ENCODE results near the gene ODAD4. TPM values are rescaled to one million over a fixed set of nuclear protein-coding genes. Genes with fewer than 3 reads are reported as not detected.
A peak's percentile ranks its signal among the peaks of the same experiment; 100 is the strongest.
"Not testable (repeated sequence)": the region's sequence is repeated elsewhere in the genome, so short reads cannot be mapped to it uniquely, and the experiment has no call there.

The ODAD4 gene
- total RNA-seq, 1 experiment from 2014 or later, result 0.28 TPM

GRCh38 chr17:42005166-42005565, 74.7 kb downstream of the ODAD4 start:
- Histone ChIP-seq H3K4me3 (ENCODE audit: insufficient read depth, low read depth, low read length) (no peak overlapping the region), H3K27me3 (ENCODE audit: control insufficient read depth, insufficient read depth, low read length) (no peaks in the 10 kb centered on the region), H3K36me3 (replicated peaks; ENCODE audit: control insufficient read depth, insufficient read depth, low read length) (peaks cover 20% of the 10 kb centered on the region)
- DNase-seq, result no peak

GRCh38 chr17:42009170-42009569, 78.8 kb downstream of the ODAD4 start:
- DNase-seq, result no peak
- H3K27me3 ChIP-seq (ENCODE audit: control insufficient read depth, insufficient read depth, low read length), result no peaks in the 10 kb centered on the region
- no peak overlapping the region for H3K4me3 ChIP-seq (ENCODE audit: insufficient read depth, low read depth, low read length)
- H3K36me3 ChIP-seq (replicated peaks; ENCODE audit: control insufficient read depth, insufficient read depth, low read length), result peaks cover 1% of the 10 kb centered on the region; the same call in 1 of the 2 replicates

GRCh38 chr17:42010266-42010680, 79.9 kb downstream of the ODAD4 start:
- not testable (repeated sequence) for DNase-seq; H3K36me3 ChIP-seq (replicated peaks; ENCODE audit: control insufficient read depth, insufficient read depth, low read length); H3K27me3 ChIP-seq (ENCODE audit: control insufficient read depth, insufficient read depth, low read length); H3K4me3 ChIP-seq (ENCODE audit: insufficient read depth, low read depth, low read length)

GRCh38 chr17:42010898-42011516, 80.6 kb downstream of the ODAD4 start:
- Histone ChIP-seq H3K4me3 (ENCODE audit: insufficient read depth, low read depth, low read length) (no peak overlapping the region), H3K27me3 (ENCODE audit: control insufficient read depth, insufficient read depth, low read length) (no peaks in the 10 kb centered on the region), H3K36me3 (replicated peaks; ENCODE audit: control insufficient read depth, insufficient read depth, low read length) (peaks cover 1% of the 10 kb centered on the region; the same call in 1 of the 2 replicates)
- DNase-seq, result peak; percentile 56

- H3K27me3 ChIP-seq (ENCODE audit: control insufficient read depth, insufficient read depth, low read length), result not testable (repeated sequence)
- DNase-seq, result peak; percentile 55
Measured at GRCh38 chr17:42012363-42012762, 81.9 kb downstream of the ODAD4 start.

GRCh38 chr17:42013740-42014139, 83.3 kb downstream of the ODAD4 start:
- H3K27me3 ChIP-seq (ENCODE audit: control insufficient read depth, insufficient read depth, low read length); H3K4me3 ChIP-seq (ENCODE audit: insufficient read depth, low read depth, low read length); H3K36me3 ChIP-seq (replicated peaks; ENCODE audit: control insufficient read depth, insufficient read depth, low read length); DNase-seq: not testable (repeated sequence)

More at GRCh38 chr17:42012363-42012762, 81.9 kb downstream of the ODAD4 start:
- H3K36me3 ChIP-seq (replicated peaks; ENCODE audit: control insufficient read depth, insufficient read depth, low read length); H3K4me3 ChIP-seq (ENCODE audit: insufficient read depth, low read depth, low read length): not testable (repeated sequence)

Other genes with a start within 250 kb of the ODAD4 start
- 62.6 and 74.3 TPM in 2 replicates for gene EIF1, start 241.7 kb upstream of the ODAD4 start, total RNA-seq (2014; rRNA removed; shearing (Covaris generic))
- not detected in 2 replicates for gene GAST, start 218.3 kb upstream of the ODAD4 start, total RNA-seq (2014; rRNA removed; shearing (Covaris generic))
- gene HAP1, start 196.0 kb upstream of the ODAD4 start, total RNA-seq (2014; rRNA removed; shearing (Covaris generic)), result 0.28 and 0.48 TPM in 2 replicates
- 58.4 and 68.5 TPM in 2 replicates for gene JUP, start 143.9 kb upstream of the ODAD4 start, total RNA-seq (2014; rRNA removed; shearing (Covaris generic))
- gene P3H4, start 118.7 kb upstream of the ODAD4 start, total RNA-seq (2014; rRNA removed; shearing (Covaris generic)), result 34.7 and 44.6 TPM in 2 replicates
- gene FKBP10, start 117.6 kb upstream of the ODAD4 start, total RNA-seq (2014; rRNA removed; shearing (Covaris generic)), result 206 and 213 TPM in 2 replicates
- gene NT5C3B, start 94.4 kb upstream of the ODAD4 start, total RNA-seq (2014; rRNA removed; shearing (Covaris generic)), result 62.2 and 77.1 TPM in 2 replicates
- gene KLHL10, start 92.8 kb upstream of the ODAD4 start, total RNA-seq (2014; rRNA removed; shearing (Covaris generic)), result 0.10 and 1.1 TPM in 2 replicates
- 14.7 and 18.1 TPM in 2 replicates for gene KLHL11, start 65.2 kb upstream of the ODAD4 start, total RNA-seq (2014; rRNA removed; shearing (Covaris generic))
- gene ACLY, start 11.7 kb upstream of the ODAD4 start, total RNA-seq (2014; rRNA removed; shearing (Covaris generic)), result 235 and 260 TPM in 2 replicates
- gene CNP, start 36.2 kb downstream of the ODAD4 start, total RNA-seq (2014; rRNA removed; shearing (Covaris generic)), result 32.8 and 46.1 TPM in 2 replicates
- 83.4 and 97.3 TPM in 2 replicates for gene DNAJC7, start 86.8 kb downstream of the ODAD4 start, total RNA-seq (2014; rRNA removed; shearing (Covaris generic))
- gene NKIRAS2, start 89.5 kb downstream of the ODAD4 start, total RNA-seq (2014; rRNA removed; shearing (Covaris generic)), result 31.4 and 35.0 TPM in 2 replicates
- gene C17orf113, start 120.0 kb downstream of the ODAD4 start, total RNA-seq (2014; rRNA removed; shearing (Covaris generic)), result 1.0 and 1.1 TPM in 2 replicates
- 2.7 and 3.8 TPM in 2 replicates for gene ZNF385C, start 167.9 kb downstream of the ODAD4 start, total RNA-seq (2014; rRNA removed; shearing (Covaris generic))
- 1.2 and 5.6 TPM in 2 replicates for gene DHX58, start 182.1 kb downstream of the ODAD4 start, total RNA-seq (2014; rRNA removed; shearing (Covaris generic))
- 24.8 and 26.0 TPM in 2 replicates for gene KAT2A, start 190.8 kb downstream of the ODAD4 start, total RNA-seq (2014; rRNA removed; shearing (Covaris generic))
- 0.10 and 0.22 TPM in 2 replicates for gene HSPB9, start 192.2 kb downstream of the ODAD4 start, total RNA-seq (2014; rRNA removed; shearing (Covaris generic))
- gene RAB5C, start 224.4 kb downstream of the ODAD4 start, total RNA-seq (2014; rRNA removed; shearing (Covaris generic)), result 82.9 and 91.4 TPM in 2 replicates